T follicular helper cell (primary cell): ENCODE measurements around the gene PLXNA4.

Experiments used
- DNase-seq: peaks from one replicate; pipeline ENCODE4 v3.0.0-alpha.2; 2020; ENCODE audit warnings: low read depth

PLXNA4 gene

DNA sequence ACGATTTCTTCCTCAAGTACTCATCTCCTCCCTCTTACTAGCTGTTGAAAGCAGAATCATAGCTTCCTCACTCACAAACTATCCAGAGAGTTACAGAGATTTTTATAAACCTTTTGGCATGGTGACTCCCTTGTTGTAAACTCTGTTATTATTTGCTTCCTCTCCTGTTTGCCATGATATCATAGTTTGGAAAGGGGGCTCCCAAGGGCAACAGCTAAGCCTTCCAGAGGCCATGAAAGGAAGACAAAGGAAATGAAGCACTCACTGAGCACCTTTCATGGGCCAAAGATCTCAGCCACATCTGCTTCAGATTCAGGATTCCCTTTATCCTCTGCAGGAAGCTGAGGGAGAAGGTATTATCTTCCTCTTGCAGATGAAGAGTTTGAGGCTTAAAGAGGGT is 484.6 kb downstream of the PLXNA4 start:
- no peak for DNase-seq

DNA sequence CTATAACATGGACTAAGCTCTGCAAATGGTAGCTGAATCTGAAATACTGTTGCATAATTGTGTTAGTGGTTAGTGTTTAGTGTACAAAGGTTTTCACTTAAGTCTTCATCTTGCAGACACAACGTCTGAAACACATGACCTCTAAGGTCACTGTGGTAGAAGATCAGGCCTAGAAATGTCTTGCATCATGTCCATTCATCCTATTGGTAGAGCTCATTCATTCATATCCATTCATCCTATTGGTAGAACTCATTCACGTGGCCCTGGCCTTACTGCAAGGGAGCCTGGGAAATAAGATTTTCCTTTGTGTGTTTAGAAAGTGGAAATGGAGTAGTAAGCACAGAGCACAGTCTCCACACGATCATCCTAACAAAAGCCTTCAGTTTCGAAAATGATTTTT is 485.8 kb downstream of the PLXNA4 start:
- no peak for DNase-seq

DNA sequence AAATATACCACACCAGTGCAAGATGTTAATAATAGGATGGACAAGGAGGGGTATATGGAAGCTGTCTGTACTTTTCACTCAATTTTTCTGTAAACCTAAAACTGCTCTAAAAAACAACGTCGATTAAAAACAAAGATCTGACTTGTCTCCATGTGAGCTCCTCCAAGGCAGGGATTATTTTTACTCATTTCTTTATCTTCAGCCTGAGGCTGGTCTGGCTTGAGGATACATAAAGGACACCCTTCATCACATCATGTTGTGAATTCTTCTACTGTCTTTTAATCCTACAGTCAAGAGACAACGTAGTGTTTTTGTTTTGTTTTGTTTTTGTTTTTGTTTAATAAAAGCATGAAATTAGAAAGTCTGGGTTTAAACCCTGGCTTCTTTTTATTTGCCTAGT is 486.9 kb downstream of the PLXNA4 start:
- no peak for DNase-seq

DNA sequence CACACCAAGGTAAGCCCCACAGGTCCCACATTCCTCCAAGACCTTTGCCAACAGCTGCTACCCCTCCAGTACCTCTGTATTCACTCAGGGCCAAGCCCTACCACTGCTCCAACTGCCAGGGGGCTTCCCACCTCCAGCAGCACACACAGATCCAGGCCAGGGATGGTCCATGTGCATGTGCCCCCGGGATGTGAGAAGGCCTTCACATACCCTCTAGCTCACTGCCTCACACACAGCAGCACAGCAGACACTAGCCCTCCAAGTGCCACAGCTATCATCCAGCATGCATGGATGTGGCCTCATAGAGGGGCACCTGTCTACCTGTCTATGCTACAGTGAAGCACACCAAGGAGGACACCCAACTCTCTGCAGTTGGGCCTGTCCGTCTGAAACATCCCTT is 488.8 kb downstream of the PLXNA4 start:
- no peak for DNase-seq

DNA sequence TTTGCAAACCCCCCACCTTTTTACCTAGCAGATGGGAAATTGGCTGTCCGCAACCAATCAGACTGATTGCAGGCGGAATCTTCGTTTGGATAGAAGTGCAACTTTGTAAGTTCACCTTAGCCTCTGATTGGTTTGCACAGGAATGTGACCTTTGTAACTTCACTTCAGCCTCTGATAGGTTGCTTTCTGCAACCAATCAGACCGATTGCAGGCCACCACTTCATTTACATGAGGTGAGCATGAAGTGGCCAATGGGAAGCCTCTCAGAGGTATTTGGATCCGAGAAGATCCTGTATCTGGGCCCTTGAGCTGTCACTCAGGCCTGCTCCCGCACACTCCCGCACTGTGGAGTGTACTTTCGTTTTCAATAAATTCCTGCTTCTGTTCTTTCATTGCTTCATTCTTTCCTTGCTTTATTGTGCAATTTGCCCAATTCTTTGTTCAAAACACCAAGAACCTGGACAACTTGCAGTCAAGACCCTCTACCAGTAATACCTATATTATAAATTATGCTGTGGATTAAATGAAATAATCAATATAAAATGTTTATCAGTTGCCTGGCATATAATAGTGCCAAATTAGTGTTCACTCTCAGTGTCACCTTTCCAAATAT is 491.4 kb downstream of the PLXNA4 start:
- DNase-seq, result no peak

DNA sequence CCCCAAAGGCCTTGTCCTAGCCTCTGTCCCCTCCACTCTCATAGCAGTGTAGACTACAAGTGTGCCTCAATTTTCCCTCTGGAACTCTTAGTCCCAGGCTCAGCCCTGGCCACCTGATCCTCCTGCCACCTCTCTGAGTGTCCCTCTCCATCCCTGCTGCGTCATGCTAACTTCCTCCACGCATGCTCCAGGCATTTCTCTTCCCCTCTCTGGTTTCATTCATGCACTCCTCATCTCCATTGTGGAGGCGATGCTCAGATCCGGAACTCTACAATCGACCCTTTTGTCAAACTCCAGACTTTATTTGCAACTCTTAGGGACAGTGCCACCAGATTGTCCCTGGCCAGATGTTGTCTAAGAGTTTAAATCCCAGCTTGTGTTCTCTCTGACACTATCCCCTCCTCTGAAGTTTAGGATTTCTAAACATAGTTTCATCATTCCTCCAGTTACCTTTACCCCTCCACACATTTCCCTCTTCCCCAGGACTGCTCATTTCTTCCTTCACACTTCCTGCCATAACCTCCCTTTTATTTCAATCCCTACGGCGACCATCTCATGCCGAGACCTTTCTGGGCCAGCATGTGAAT is 492.6 kb downstream of the PLXNA4 start:
- no peak for DNase-seq

DNA sequence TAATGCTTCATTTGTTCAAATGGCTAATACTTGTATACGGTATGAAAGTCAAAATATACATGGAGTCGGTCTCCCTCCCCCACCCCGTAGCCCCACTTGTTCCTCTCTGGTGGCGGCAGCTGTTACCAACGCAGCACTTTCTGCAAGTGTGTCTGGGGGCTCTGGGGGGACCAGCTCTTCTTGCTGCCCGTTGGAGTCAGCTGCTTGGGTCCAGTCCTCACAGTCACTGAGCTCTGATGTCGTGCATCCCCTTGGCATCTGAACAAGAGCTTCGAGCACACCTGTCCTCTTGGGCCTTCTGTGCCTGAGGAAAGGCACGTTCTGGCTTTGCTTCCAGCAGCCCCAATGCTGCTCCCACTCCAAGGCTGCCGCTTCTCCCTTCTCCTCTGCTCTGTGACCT is 493.1 kb downstream of the PLXNA4 start:
- DNase-seq, result no peak

DNA sequence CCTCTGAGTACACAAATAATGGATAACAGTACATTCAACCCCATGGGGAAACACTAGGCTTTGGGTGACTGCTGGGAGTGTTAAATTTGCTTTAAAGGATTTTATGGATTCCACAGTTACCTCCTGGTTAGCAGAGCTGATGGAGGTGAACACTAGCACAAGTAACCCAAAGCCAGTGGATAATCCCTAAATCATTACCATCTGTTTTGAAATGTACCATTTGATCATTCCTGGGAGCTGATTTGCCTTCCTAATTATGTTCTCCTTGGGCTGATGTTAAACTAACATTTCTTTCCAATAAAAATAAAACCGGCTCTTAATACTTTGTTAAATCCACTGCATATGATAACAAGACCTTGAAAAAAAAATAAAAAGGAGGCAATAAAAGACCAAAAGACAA is 493.9 kb downstream of the PLXNA4 start:
- no peak for DNase-seq

DNA sequence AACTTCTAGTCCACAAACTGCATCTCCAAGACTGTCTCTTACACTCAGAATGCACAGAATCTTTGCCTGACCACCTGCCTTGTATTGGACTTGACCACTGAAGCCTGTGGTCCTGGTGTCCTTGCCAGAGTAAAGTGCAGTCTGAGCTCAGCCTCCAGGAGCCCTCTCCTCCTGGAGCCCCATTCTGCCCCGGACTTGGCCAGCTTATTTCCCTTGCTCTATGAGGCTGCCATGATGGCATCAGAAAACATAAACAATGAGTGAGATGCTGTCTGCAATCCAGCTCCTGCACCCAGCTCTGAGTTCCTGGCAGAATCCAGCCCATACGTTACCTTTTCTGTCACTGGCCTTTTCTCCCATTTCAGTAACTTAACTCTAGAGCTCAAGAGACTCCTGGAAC is 494.6 kb downstream of the PLXNA4 start:
- no peak for DNase-seq

DNA sequence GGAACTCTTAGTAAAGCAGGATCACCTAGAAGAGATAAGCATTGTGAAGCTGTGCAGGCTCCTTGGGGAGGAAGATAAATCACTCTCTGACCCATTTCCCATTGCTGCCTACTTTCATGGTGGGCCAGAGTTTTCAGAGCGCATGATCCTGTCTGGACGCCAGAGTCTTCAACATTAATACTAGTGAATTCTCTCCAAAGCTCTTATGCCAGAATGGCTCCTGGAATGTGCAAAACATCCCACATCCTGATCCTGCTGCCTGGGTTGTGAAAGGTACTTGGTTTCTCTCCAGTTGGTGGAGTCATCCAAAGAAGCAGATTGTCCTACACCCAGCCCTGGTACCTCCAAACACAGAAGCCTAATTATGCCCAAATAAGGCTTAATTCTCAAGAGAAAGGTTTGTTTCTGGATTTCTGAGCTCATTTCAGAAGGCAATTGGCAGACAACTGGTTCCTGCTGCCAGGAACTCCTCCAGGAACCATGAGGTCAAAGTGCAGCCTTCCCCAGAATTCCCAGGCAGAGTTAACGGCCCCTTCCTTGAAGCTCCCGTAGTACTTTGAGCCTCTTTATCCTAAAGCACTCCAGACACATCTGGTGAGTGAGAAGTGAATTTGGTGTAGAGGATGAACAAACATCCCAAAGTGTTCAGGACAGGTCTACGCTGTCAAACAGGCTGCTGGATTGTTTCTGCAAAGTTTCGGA is 495.2 kb downstream of the PLXNA4 start:
- no peak for DNase-seq

DNA sequence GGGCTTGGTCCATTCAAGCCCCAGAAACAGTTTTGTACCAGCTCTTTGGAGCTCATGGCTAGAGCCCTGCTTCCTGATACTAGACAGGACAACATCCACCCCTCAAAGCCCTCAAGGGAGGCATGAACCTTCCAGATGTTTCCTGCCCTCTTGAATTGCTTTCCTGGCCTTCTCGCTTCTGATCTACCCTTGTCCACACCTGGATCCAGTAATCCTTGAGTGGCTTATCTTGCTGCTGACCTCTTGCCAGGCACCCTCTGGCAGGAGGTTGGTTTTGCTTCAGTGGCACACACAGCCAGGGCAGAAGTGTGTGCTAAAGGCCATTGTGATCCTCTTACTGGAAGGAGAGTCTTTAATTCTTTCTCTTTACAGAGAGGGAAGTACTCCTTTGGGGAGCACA is 495.8 kb downstream of the PLXNA4 start:
- DNase-seq, result no peak

DNA sequence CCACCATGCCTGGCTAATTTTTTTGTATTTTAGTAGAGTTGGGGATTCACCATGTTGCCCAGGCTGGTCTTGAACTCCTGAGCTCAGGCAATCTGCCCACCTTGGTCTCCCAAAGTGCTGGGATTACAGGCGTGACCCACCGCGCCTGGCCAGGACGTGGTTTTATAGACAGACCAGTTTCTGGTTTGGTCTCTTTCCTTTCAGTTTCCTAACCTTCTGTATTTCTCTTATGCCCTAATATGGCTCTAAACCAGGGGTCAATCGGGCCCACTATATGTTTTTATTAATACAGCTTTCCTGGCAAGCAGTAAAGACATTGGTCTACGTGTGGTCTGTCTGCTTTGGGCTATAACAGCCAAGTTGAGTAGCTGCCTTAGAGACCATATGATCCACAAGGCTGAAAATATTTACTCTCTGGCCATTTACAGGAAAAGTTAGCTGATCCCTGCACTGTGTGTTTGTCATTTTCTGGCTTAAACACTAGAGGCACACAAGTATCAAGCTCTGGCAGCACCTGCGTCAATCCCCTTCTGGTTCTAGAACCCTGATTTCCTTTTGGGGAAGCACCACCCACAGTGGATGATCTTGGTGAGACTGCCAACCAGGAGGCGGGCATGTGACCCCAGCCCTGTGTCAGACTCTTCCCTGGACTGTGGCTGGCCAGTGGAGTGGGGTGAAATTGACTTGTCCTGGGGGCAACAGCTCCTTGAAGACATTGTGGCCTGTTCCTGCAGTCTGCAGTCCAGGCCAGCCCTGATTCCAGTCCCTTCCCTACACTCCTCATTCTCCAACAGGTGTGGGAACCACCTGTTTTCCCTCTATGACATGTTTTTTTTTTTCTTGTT is 497.2 kb downstream of the PLXNA4 start:
- no peak for DNase-seq

DNA sequence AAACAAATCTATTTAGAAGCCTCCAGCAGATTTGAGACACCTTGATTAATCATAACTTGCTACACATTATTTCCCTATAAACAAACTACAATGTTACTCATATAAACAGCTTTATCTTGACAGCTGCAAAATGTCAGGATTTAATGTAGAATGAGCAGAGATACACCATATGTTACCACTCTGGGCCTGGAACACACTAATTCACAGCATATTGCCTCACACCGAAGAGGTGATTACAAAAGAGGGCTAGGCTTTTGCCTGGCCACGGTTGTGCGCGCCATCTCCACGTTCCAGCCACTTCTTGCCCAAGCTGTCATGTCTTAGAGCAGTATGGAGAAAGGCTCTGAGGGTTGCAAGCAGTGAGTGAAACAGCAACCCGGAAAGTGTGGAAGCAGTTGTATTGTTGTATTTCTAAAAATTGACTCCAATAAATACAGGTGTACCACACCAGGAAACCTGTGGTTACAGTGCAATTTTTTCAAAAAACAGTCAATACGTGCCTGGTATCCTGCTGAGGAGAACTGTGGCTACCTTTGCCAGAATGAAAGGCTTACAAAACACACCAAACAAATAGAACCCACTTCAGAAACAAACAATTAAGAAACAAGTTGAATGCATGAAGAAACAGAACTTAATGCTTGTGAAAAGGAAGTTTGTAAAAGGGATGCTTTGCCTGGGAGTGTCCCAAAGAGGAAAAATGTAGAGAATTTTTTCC is 498.1 kb downstream of the PLXNA4 start:
- no peak for DNase-seq

DNA sequence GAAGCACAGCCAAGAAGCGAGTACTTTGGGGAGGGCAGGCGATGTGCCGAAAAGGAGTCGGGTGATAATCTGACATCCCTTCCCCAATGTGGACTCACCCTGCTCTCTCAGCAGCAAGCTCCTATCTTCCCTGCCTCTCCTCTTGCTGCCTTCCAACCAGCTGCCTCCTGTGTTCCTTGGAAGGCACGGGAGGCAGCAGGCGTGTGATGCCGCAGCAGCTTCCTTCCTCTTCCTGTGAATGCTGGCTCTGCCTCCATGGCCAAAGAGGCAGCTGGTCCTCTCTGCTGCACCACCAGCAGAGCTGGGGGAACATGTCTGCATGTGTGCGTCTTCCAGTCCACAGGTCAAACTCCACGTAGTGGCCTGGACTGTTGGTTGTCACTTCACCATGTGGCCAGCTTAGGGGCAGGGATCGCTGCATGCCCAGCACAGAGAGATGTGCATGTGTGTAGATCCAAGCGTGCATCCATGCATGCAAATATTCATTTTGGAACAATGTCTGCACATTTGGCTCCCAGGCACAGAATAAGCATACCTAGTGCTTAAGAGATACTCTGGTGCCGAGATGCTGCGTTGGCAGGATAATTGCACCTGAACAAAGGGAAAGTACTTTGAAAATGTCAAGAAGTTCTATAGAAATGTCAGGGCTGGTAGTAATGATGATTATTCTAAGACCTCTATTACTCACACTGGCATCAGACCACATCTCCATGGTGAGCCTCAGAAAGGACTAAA is 499.8 kb downstream of the PLXNA4 start:
- no peak for DNase-seq

DNA sequence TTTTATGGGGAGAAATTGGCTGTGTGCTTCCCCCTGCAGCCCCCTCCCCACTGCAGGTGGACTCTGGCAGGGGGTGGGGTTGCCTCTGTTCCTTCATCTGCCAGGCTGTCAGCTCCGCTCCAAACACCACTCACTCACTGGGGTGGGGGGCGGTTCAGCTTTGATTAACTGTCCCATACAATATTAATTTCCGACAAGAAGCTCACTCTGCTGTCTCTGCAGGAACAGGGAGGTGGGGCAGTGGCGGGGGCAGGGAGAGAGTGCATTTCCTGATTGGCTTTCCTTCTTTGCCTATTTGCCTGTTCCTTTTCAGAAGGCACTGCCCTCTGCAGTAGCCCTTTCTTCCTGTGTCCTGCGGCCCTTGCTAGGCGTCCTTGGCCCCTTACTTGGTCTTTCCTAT is 500.8 kb downstream of the PLXNA4 start:
- DNase-seq, result no peak

DNA sequence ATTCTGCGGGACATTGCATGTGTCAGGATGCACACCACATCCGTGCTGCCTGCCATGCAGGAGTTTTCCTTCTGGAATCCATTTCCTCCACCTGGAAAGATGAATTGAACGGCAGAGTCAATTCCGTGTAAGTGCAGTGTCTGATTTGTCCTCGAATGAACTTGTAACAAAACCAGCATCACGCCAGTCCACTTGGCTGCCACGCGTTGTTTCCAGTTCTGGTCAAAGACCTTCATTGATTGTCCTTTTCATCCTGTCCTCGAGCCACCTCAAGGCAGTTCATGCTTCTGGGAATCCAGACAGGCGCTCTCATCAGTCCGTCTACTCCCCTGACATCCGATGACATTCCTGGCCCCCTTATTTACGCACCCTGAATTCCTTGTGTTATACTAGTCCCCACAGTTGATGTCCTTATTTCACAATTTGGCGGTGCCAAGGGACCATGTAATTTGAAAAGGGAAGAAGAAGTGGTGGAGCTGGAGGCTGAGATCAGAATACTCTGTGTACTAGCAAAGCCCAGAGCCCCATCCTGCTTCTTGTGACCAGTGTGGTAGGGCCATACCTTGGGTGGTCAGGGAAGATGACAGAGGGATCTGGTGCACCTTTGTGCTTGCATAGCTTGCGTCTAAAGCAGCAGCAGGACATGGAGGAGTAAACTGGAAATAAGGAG is 502.2 kb downstream of the PLXNA4 start:
- DNase-seq, result no peak
